ENCODE measurements around the gene NUDT11. TPM values are rescaled to one million over a fixed set of nuclear protein-coding genes. Genes with fewer than 3 reads are reported as not detected.

The NUDT11 gene
- 2.6 to 3.0 TPM (median 2.8 TPM) in 5 replicates for total RNA-seq (2022; extraction: Qiagen RNA extraction; ENCODE audit: low read depth)

GRCh38 chrX:51496501-51497291 lies at the start of gene NUDT11:
TSS of gene NUDT11 (minus strand) at chrX:51496592. CDS start at chrX:51496444, 148 bp downstream.

Other genes with a start within 250 kb of the NUDT11 start
- 0.90 to 1.4 TPM (median 0.97 TPM) in 5 replicates for gene NUDT10, start 163.8 kb downstream of the NUDT11 start, total RNA-seq (2022; extraction: Qiagen RNA extraction; ENCODE audit: low read depth)
- gene CENPVL3, start 122.3 kb upstream of the NUDT11 start, total RNA-seq (2022; extraction: Qiagen RNA extraction; ENCODE audit: low read depth): 0.08 to 0.37 TPM (median 0.18 TPM) in 4 of 5 replicates, not detected in the other
- gene CENPVL2, start 186.2 kb upstream of the NUDT11 start, total RNA-seq (2022; extraction: Qiagen RNA extraction; ENCODE audit: low read depth): not detected in 5 replicates
- not detected in 5 replicates for gene CENPVL1, start 213.9 kb upstream of the NUDT11 start, total RNA-seq (2022; extraction: Qiagen RNA extraction; ENCODE audit: low read depth)
- gene GSPT2, start 246.8 kb upstream of the NUDT11 start, total RNA-seq (2022; extraction: Qiagen RNA extraction; ENCODE audit: low read depth): 7.2 to 9.7 TPM (median 8.7 TPM) in 5 replicates